Thoracic aorta (tissue), 2 donors: ENCODE results near the gene CASP9. TPM values are rescaled to one million over a fixed set of nuclear protein-coding genes. Genes with fewer than 3 reads are reported as not detected.
"Not testable (repeated sequence)": the region's sequence is repeated elsewhere in the genome, so short reads cannot be mapped to it uniquely, and the experiment has no call there.

Experiments
- ATAC-seq: fragments of 150-250 bp; one replicate; pipeline ENCODE4 v1.8.0; 2017; ENCODE audit warnings: low read depth; ENCODE audit not compliant: insufficient number of reproducible peaks, low FRiP score
- DNase-seq: peaks from one replicate; pipeline ENCODE4 v3.0.0-alpha.2; 2020; ENCODE audit warnings: low spot score
- H3K27ac ChIP-seq, 2 donors: fragments of 200-600 bp; sonication (generic); 1 replicate in 1 of 2; 2 replicates in 1 of 2; pipeline ENCODE4 v1.5.1; 2016; ENCODE audit warnings: mild to moderate bottlenecking in 2 of 2, moderate library complexity in 2 of 2
- H3K27me3 ChIP-seq: fragments of 200-600 bp; sonication (generic); replicated peaks from 2 replicates; pipeline ENCODE4 v1.6.0; 2016; ENCODE audit warnings: mild to moderate bottlenecking; ENCODE audit not compliant: insufficient read depth
- H3K36me3 ChIP-seq: fragments of 200-600 bp; sonication (generic); one replicate; pipeline ENCODE4 v1.5.1; 2016
- H3K4me1 ChIP-seq, 2 donors: fragments of 200-600 bp; sonication (generic); 1 replicate in 1 of 2; 2 replicates in 1 of 2; pipeline versions ENCODE4 v1.5.1 to v1.6.0; 2016; ENCODE audit warnings: low read depth in 2 of 2, mild to moderate bottlenecking in 1 of 2; ENCODE audit not compliant: control insufficient read depth in 1 of 2
- H3K4me3 ChIP-seq: fragments of 200-600 bp; sonication (generic); 2 replicates; pipeline ENCODE4 v1.5.1; 2016; ENCODE audit warnings: mild to moderate bottlenecking
- H3K9me3 ChIP-seq: fragments of 200-600 bp; sonication (generic); 2 replicates; pipeline ENCODE4 v1.5.1; 2016
- total RNA-seq, 2 donors: library from RNA; depleted of rRNA; stranded (reverse); fragments of >200 nt; gene quantifications; one replicate each; pipeline versions ENCODE4 v1.1.0 to v1.2.3, GENCODE V29; 2016
- TF ChIP-seq, protein P1 (sequence below): fragments of 200-600 bp; sonication (generic); IDR thresholded peaks from one replicate; pipeline ENCODE4 v1.5.1; 2019; ENCODE audit warnings: antibody characterized with exemption

Gene CASP9
- total RNA-seq, 2 donors from 2014 or later: 14.2 to 18.8 TPM

DNA sequence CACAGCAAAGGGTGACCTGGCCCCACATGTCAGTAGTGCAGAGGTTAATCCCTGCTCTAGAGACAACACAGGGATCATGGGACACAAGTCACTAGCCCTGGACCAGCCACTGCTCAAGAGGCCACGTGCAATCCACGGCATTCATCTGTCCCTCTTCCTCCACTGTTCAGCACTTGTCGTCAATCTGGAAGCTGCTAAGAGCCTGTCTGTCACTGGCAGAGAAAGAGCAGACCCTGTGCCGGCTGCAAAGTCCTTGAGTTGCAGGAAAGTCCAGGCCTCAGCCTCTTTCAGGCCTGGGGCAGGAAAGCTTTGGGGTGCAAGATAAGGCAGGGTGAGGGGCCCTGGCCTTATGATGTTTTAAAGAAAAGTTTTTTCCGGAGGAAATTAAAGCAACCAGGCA is 31.4 kb downstream of the CASP9 start:
- H3K27me3 ChIP-seq: no peaks in the 10 kb centered on the region
- H3K4me1 ChIP-seq: no peaks in the 10 kb centered on the region
- H3K36me3 ChIP-seq: peaks cover 21% of the 10 kb centered on the region
- ATAC-seq: no peak
- no peak overlapping the region for H3K27ac ChIP-seq
- no peaks in the 10 kb centered on the region for H3K9me3 ChIP-seq
- no peak overlapping the region for H3K4me3 ChIP-seq
- TF ChIP-seq, protein P1, sequence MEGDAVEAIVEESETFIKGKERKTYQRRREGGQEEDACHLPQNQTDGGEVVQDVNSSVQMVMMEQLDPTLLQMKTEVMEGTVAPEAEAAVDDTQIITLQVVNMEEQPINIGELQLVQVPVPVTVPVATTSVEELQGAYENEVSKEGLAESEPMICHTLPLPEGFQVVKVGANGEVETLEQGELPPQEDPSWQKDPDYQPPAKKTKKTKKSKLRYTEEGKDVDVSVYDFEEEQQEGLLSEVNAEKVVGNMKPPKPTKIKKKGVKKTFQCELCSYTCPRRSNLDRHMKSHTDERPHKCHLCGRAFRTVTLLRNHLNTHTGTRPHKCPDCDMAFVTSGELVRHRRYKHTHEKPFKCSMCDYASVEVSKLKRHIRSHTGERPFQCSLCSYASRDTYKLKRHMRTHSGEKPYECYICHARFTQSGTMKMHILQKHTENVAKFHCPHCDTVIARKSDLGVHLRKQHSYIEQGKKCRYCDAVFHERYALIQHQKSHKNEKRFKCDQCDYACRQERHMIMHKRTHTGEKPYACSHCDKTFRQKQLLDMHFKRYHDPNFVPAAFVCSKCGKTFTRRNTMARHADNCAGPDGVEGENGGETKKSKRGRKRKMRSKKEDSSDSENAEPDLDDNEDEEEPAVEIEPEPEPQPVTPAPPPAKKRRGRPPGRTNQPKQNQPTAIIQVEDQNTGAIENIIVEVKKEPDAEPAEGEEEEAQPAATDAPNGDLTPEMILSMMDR: no peak
- no peak for DNase-seq

DNA sequence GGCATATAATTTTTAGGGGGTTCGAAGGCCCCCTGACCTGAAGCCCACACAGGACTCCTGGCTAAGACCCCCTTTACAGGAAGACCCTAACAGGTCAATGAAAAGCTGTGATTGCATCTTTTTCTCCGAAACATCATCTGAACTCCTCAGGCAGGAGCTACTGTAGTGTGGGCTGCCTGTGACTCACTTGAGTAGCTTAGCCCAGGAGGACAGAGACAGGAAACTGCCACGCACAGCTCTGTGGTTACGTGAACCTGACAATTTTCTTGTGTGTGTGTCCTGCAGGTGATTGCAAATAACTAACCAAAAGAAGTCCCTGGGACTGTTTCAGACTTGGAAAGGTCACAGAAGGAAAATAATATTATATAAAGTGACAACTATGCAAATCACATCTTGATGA is 33.0 kb downstream of the CASP9 start:
- not testable (repeated sequence) for ATAC-seq, H3K9me3 ChIP-seq, H3K4me3 ChIP-seq, H3K27ac ChIP-seq, DNase-seq, H3K27me3 ChIP-seq, H3K4me1 ChIP-seq
- H3K36me3 ChIP-seq: peaks cover 25% of the 10 kb centered on the region

DNA sequence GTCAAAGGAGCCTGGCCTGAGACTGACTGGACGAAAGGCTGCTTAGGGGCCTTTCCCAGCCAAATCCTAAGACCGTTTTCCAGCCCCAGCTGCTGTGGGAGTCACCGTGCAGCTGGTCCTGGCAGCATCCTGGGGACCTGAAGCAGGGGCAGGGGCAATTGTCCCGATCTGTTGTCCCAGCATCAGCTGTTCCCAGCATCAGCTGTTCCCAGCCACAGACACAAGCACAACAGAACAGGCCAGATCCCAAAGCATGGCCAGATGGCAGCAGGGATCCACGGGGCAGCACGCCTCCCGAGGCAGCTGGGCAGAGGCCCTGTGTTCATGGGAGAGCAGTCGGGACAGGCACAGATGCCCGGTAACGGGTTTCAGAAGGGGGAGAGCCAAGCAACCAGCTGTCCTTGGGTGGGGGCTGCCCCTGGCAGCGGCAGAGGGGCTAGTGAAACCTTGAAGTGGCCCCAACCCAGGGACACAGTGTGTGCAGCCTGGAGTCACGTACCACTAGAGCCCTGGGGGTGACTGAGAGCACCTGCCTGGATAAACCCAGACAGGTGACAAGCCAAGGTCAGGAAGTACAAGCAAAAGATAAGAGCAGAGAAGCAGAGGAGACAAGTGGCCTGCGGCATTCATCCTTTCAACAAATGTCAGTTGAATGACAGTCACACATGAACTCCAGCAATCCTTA is 34.8 kb downstream of the CASP9 start:
- ATAC-seq: no peak
- no peaks in the 10 kb centered on the region for H3K4me1 ChIP-seq
- H3K9me3 ChIP-seq: no peaks in the 10 kb centered on the region
- no peak overlapping the region for H3K27ac ChIP-seq
- H3K4me3 ChIP-seq: no peak overlapping the region
- TF ChIP-seq, protein P1: no peak
- H3K36me3 ChIP-seq: peaks cover 22% of the 10 kb centered on the region
- H3K27me3 ChIP-seq: no peaks in the 10 kb centered on the region
- DNase-seq: no peak

DNA sequence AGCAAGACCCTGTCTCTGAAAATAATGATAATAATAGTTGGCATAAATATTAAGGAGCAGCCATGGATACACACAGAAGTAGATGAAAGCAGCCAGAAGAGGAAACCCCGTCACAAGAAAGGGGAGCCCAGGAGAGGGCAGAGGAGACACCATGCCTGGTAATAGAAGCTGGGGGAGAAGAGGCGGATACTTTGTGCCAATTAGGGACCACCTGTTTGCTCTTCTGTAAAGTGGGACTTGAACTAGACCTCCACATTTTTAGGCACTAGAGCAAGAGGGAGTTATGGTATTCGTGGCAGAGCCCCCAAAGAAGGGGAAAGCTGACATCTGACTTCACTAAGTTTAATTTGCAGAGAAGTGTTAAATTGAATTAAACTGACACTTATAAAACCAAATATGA is 35.6 kb downstream of the CASP9 start:
- Histone ChIP-seq H3K4me3 (no peak overlapping the region), H3K27ac (no peak overlapping the region), H3K27me3 (no peaks in the 10 kb centered on the region), H3K36me3 (peaks cover 14% of the 10 kb centered on the region), H3K9me3 (no peaks in the 10 kb centered on the region), H3K4me1 (no peaks in the 10 kb centered on the region)
- TF ChIP-seq, protein P1: no peak
- DNase-seq (no peak), ATAC-seq (no peak)

DNA sequence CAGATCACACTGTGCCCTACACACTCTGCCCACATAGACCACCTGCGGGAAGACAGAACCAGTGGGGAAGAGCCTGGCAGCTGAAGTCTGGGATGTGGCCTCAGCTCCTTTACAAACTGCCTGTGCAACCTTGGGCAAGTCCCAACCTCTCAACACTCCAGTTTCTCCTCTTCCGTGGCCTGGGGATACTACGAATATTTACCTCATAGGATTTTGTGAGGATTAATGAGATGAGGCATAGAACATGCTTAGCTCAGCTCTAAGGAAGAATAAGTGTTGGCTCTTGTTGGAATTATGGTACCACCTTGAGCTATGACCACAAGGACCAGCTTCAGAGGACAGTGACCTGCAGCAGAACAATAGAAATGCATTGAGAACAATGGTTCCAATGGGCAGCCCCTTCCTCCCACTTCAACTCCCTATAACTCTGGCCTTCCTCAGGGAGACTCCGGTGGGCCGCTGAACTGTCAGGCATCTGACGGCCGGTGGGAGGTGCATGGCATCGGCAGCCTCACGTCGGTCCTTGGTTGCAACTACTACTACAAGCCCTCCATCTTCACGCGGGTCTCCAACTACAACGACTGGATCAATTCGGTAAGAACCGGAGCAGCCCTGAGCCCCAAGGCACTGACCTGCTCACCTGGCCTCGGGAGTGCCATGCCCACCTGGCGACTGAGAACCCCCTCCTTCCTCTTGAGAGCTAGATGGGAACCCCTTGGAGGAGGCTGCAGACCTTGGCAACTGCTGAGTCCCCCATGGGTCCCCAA is 37.0 kb downstream of the CASP9 start:
- not testable (repeated sequence) for H3K27ac ChIP-seq, H3K27me3 ChIP-seq, DNase-seq, H3K36me3 ChIP-seq, H3K4me3 ChIP-seq, ATAC-seq, H3K9me3 ChIP-seq, H3K4me1 ChIP-seq

DNA sequence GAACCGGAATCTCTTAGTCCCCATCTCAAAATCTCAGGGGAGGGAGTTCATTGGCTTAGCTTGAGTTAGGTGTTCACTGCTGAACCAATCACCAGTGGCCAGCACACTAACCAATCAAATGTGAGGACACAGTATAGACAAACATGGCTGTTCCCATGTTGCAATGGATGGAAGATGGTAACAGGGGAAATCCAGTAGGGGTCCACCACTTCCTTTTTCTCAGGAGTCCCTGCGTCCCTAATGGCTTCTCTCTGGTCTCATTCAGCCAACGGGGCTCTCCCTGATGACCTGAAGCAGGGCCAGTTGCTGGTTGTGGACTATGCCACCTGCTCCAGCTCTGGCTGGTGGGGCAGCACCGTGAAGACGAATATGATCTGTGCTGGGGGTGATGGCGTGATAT is 38.4 kb downstream of the CASP9 start:
- no peaks in the 10 kb centered on the region for H3K4me1 ChIP-seq
- H3K27ac ChIP-seq: no peak overlapping the region
- ATAC-seq: no peak
- DNase-seq: no peak
- TF ChIP-seq, protein P1: no peak
- no peak overlapping the region for H3K4me3 ChIP-seq
- H3K36me3 ChIP-seq: peaks cover 6% of the 10 kb centered on the region
- no peaks in the 10 kb centered on the region for H3K27me3 ChIP-seq
- no peaks in the 10 kb centered on the region for H3K9me3 ChIP-seq

DNA sequence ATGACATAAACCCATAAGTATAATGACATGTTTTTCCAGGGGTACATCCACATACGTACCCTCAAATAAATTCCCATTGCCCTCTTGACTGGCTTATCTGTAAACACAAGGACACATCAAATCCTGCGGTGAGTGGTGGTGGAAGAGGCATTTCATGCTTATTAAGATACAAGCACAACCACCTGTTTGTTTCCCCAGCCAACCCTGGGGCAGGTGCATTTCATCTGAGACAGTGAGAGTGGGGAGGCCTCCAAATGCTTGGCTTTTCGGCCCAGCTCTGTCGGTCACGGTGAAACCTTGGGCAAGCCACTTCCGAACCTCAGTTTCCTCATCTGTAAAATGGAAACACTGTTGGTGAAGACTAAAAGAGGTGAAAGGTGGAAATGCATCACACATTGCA is 39.6 kb downstream of the CASP9 start:
- not testable (repeated sequence) for DNase-seq, H3K4me3 ChIP-seq, H3K27me3 ChIP-seq, H3K4me1 ChIP-seq, H3K36me3 ChIP-seq, H3K9me3 ChIP-seq, H3K27ac ChIP-seq, ATAC-seq
